Heart left ventricle (tissue), 16 donors: Measurements from ENCODE around the gene NEB. TPM values are rescaled to one million over a fixed set of nuclear protein-coding genes. Genes with fewer than 3 reads are reported as not detected.
"Not testable (repeated sequence)": the region's sequence is repeated elsewhere in the genome, so short reads cannot be mapped to it uniquely, and the experiment has no call there.

Experiments used
- ATAC-seq, 4 donors: fragments of 200-7000 bp; cut with Tn5 transposase; one replicate each; pipeline ENCODE4 v1.9.1; 2020 to 2022; ENCODE audit warnings: moderate library complexity in 4 of 4, mild to moderate bottlenecking in 3 of 4, moderate number of reproducible peaks in 1 of 4
- DNase-seq, 5 donors: peaks; one replicate each; pipeline ENCODE4 v3.0.0-alpha.2; 2020
- H3K27ac ChIP-seq, 12 donors: fragments of 200-600 bp; sonication (generic) in 4 of 12; one replicate each; pipeline versions ENCODE4 v1.5.0 to v1.8.0; 2016 to 2022; ENCODE audit warnings: mild to moderate bottlenecking in 2 of 12
- H3K27me3 ChIP-seq, 9 donors: fragments of 200-600 bp; sonication (generic) in 2 of 9; one replicate each; pipeline versions ENCODE4 v1.5.1 to v1.8.0; 2016 to 2022; ENCODE audit warnings: mild to moderate bottlenecking in 3 of 9
- H3K36me3 ChIP-seq, 9 donors: fragments of 200-600 bp; sonication (generic) in 2 of 9; one replicate each; pipeline versions ENCODE4 v1.5.0 to v1.8.0; 2018 to 2022; ENCODE audit warnings: mild to moderate bottlenecking in 2 of 9
- H3K4me1 ChIP-seq, 12 donors: fragments of 200-600 bp; sonication (generic) in 4 of 12; one replicate each; pipeline versions ENCODE4 v1.5.0 to v1.8.0; 2016 to 2022; ENCODE audit warnings: mild to moderate bottlenecking in 3 of 12
- H3K4me3 ChIP-seq, 12 donors: fragments of 200-600 bp; sonication (generic) in 4 of 12; one replicate each; pipeline versions ENCODE4 v1.5.0 to v1.8.0; 2017 to 2022; ENCODE audit warnings: mild to moderate bottlenecking in 9 of 12, moderate library complexity in 4 of 12
- H3K9me3 ChIP-seq, 12 donors: fragments of 200-600 bp; sonication (generic) in 4 of 12; one replicate each; pipeline versions ENCODE4 v1.5.0 to v1.8.0; 2016 to 2022; ENCODE audit warnings: mild to moderate bottlenecking in 1 of 12
- POLR2A ChIP-seq, 2 donors: fragments of 450-650 bp; IDR thresholded peaks; one replicate each; pipeline ENCODE4 v1.6.1; 2017; ENCODE audit warnings: antibody characterized with exemption in 2 of 2, mild to moderate bottlenecking in 2 of 2, moderate library complexity in 2 of 2
- WGBS, 4 donors: extraction: QIAGEN DNeasy Blood & Tissue Kit in 2 of 4; methylation state at CpG; one replicate each; pipeline versions ENCODE4 v1.1.5 to v1.1.7; 2013 to 2018; 5-methylcytosine and 5-hydroxymethylcytosine counted together
- intact Hi-C, 10 donors: fragments of 100-400 bp; cut with DNase I; formaldehyde crosslinking; loops; one replicate each; pipeline versions ENCODE4 v1.11.1 to v1.14.2; 2022
- polyA plus RNA-seq, 2 donors: library from polyadenylated mRNA; stranded (reverse); fragments of 200-250 nt; gene quantifications; one replicate each; pipeline ENCODE4 v1.2.3, GENCODE V29; 2013
- total RNA-seq, 9 donors: library from RNA; depleted of rRNA in 2 of 9; stranded (reverse); fragments of >200 nt in 2 of 9; fragmentation: NEBNext Ultra II Directional in 3 of 9; extraction: Animal tissue kit (Norgen Biotek cat#: 25700) in 3 of 9; gene quantifications; one replicate each; pipeline versions ENCODE4 v1.1.0 to v1.2.4, GENCODE V29; 2016 to 2023
- TF ChIP-seq, protein P1 (sequence below), 12 donors: fragments of 200-600 bp; sonication (generic) in 4 of 12; IDR thresholded peaks; one replicate each; pipeline versions ENCODE4 v1.5.0 to v1.8.0; 2018 to 2022; ENCODE audit warnings: antibody characterized with exemption in 12 of 12, mild to moderate bottlenecking in 5 of 12
- donor health status: ischemic (EF 13 %, LVEDD 7.1; RV severe dilation, severe dysfunction).
- donor health status: healthy with polysubstance abuse.
- donor health status: DM: no; HTN: yes; CAD: no.
- donor health status: DM: no; HTN: no; CAD: no.
- donor health status: ischemic (EF 25% LVEDD 6.9; RV normal size, moderate dysfunction).
- donor health status: ischemic (EF 25% LVEDD 5.7; RV mildly dilated, moderate dysfunction).
- donor health status: healthy.
- donor health status: DM: yes; HTN: yes; CAD: no.
- donor health status: ischemic (EF 35%, LVEDD 5.7; RV mildly dilated, moderate dysfunction).
- donor health status: nonischemic (EF 11% LVEDD 7.7; RV severe dilation, severe dysfunction).
- donor health status: DM: yes; HTN: yes; CAD: no.
- donor health status: PGD.
- donor health status: ischemic (EF 29% LVEDD 5.4; RV normal size, mild dysfunction).
- donor health status: nonischemic (EF 23%, LVEDD 6.1; RV moderate dilation, normal function).

The NEB gene
- total and polyA plus RNA-seq, 11 donors: 0.43 to 23.9 (median 3.0) TPM

DNA sequence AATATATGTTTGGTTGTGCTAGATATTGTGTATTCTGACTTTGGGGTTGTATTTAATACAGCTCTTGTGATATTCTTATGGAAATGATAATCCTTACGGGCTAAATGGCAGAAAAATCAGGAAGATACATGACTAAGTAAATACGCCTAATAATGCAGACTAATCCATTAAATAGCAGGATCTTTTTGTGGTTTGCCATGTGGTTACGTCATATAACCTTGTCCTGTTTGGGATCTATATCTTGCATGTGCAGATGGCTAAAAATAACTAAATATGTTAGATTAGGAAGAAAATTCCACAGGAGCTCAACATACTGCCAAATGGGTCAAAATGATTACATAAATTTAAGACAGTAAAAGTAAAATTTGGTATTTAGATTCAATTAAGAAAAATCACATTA, 83.0 kb downstream of the NEB start:
- ATAC-seq: no peak
- H3K4me1 ChIP-seq: no peaks in the 10 kb centered on the region

DNA sequence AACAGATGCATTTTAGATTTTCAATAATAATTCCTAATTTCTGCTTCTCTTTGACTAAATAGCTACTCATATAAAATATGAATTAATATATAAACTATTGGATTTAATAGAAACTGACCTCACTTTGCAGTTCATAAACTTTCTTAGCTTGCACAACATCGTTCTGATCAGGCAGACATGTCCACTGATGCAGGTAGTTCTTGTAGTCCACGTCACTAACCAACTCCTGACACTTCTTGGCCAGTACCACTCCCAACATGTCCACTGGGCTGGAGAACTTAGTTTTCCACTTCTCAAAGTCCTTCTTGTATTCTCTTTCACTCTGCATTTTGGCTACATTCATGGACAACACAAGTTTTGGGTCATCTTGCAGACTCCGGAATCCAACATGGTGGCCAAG, 83.8 kb downstream of the NEB start:
- no peaks in the 10 kb centered on the region for H3K4me1 ChIP-seq
- intact Hi-C loops: no loop called here
- H3K9me3 ChIP-seq: peaks cover 0 to 23% (median 8%) of the 10 kb centered on the region in 12 donors
- TF ChIP-seq, protein P1, sequence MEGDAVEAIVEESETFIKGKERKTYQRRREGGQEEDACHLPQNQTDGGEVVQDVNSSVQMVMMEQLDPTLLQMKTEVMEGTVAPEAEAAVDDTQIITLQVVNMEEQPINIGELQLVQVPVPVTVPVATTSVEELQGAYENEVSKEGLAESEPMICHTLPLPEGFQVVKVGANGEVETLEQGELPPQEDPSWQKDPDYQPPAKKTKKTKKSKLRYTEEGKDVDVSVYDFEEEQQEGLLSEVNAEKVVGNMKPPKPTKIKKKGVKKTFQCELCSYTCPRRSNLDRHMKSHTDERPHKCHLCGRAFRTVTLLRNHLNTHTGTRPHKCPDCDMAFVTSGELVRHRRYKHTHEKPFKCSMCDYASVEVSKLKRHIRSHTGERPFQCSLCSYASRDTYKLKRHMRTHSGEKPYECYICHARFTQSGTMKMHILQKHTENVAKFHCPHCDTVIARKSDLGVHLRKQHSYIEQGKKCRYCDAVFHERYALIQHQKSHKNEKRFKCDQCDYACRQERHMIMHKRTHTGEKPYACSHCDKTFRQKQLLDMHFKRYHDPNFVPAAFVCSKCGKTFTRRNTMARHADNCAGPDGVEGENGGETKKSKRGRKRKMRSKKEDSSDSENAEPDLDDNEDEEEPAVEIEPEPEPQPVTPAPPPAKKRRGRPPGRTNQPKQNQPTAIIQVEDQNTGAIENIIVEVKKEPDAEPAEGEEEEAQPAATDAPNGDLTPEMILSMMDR (IDR thresholded peaks at IDR 0.05): no peak
- no peak for TF ChIP-seq POLR2A (IDR thresholded peaks at IDR 0.05)
- DNase-seq (no peak), ATAC-seq (no peak)
- H3K27ac ChIP-seq: no peak overlapping the region
- no peaks in the 10 kb centered on the region for H3K36me3 ChIP-seq
- H3K27me3 ChIP-seq: no peaks in the 10 kb centered on the region
- 94 to 98% (median 96%) methylated on average over 3 of the region's 3 CpGs for WGBS, 4 donors
- H3K4me3 ChIP-seq: no peak overlapping the region

More for the DNA sequence above, 83.0 kb downstream of the NEB start:
- Histone ChIP-seq H3K9me3 (peaks cover 0 to 23% (median 8%) of the 10 kb centered on the region in 12 donors), H3K36me3 (no peaks in the 10 kb centered on the region), H3K27ac (no peak overlapping the region), H3K4me3 (no peak overlapping the region), H3K27me3 (no peaks in the 10 kb centered on the region)
- DNase-seq: no peak
- intact Hi-C loops: no loop called here
- no peak for TF ChIP-seq POLR2A (IDR thresholded peaks at IDR 0.05)
- TF ChIP-seq, protein P1 (IDR thresholded peaks at IDR 0.05): no peak
- WGBS, 4 donors: 85 to 93% (median 88%) methylated on average over 3 of the region's 3 CpGs

DNA sequence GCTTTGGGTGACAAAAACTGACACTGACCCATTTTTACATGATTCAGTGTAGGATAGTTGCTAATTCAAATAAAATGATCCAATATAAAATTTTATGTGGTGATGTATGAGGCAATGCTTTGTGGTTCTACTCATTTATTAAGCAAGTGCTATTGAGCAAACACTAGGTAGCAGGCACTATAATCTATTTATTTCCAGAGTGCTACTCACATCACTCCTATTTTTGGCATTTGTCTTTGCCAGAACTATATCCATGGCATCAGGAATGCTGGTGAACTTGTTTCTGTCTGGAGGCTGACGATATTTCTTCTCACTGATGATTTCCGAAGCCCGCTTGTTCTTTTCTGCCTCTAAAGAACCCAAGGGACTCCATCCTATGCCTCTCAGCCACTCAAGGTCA, 84.3 kb downstream of the NEB start:
- no peaks in the 10 kb centered on the region for H3K36me3 ChIP-seq
- TF ChIP-seq, protein P1 (IDR thresholded peaks at IDR 0.05): no peak
- no peak for TF ChIP-seq POLR2A (IDR thresholded peaks at IDR 0.05)
- H3K4me3 ChIP-seq: no peak overlapping the region
- ATAC-seq (peak in 3 of 4 donors; percentile 63 to 83 (median 82)), DNase-seq (no peak)
- H3K27ac ChIP-seq: no peak overlapping the region
- WGBS, 4 donors: 61 to 79% (median 69%) methylated on average over 3 of the region's 3 CpGs
- peaks cover 0 to 23% (median 8%) of the 10 kb centered on the region in 12 donors for H3K9me3 ChIP-seq
- H3K27me3 ChIP-seq: no peaks in the 10 kb centered on the region
- intact Hi-C loops: no loop called here
- no peaks in the 10 kb centered on the region for H3K4me1 ChIP-seq

DNA sequence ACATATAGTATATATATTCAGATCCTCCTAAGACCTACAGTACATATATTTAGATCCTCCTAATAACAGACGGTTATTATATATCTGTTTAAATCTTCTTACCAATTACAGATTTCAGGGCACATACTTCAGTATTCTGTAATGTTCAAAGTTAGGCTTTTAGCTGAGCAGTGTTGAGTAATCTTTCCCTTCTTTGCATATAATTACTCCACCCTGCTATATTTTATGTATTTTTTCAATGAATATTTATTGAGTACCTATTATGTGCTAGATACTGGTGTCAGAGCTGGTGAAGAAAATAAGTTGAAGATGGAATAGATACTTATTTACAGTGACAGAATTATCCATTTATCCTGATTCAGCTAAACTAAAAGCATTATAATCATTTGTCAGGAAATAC, 84.9 kb downstream of the NEB start:
- no peak for TF ChIP-seq POLR2A (IDR thresholded peaks at IDR 0.05)
- TF ChIP-seq, protein P1 (IDR thresholded peaks at IDR 0.05): no peak
- ATAC-seq (no peak), DNase-seq (no peak)
- no peaks in the 10 kb centered on the region for H3K36me3 ChIP-seq
- 83 to 93% (median 86%) methylated on average over 1 of the region's 1 CpG for WGBS, 4 donors
- no peak overlapping the region for H3K27ac ChIP-seq
- no peak overlapping the region for H3K4me3 ChIP-seq
- H3K9me3 ChIP-seq: peaks cover 0 to 23% (median 8%) of the 10 kb centered on the region in 12 donors
- no peaks in the 10 kb centered on the region for H3K27me3 ChIP-seq
- intact Hi-C loops: no loop called here
- H3K4me1 ChIP-seq: no peaks in the 10 kb centered on the region

DNA sequence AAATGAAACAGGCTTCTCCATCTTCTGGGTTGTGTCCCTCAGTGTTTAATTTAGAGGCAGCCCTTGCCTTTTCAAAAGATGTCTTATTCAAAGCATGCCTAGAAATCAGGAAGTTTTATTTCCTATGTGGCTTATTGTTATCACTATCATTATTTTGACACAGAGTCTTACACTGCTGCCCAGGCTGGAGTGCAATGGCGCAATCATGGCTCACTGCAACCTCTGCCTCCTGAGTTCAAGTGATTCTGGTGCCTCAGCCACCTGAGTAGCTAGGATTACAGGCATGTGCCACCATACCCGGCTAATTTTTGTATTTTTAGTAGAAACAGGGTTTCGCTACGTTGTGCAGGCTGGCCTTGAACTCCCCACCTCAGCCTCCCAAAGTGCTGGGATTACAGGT, 87.8 kb downstream of the NEB start:
- DNase-seq, H3K4me1 ChIP-seq, ATAC-seq, intact Hi-C loops, H3K27me3 ChIP-seq, H3K4me3 ChIP-seq, H3K27ac ChIP-seq, H3K36me3 ChIP-seq: not testable (repeated sequence)
- 92 to 95% (median 94%) methylated on average over 4 of the region's 4 CpGs for WGBS, 4 donors
- peaks cover 0 to 23% (median 8%) of the 10 kb centered on the region in 12 donors for H3K9me3 ChIP-seq
